VCaP (cell line): ENCODE measurements around the gene GALC.

Source experiments
- H3K27ac ChIP-seq: fragments of 450-650 bp; 2 replicates; pipeline ENCODE4 v1.5.1; 2017
- TF ChIP-seq, protein P1 (sequence below): fragments of 450-650 bp; conservative IDR thresholded peaks from 2 replicates; pipeline ENCODE4 v1.5.1; 2017; ENCODE audit warnings: mild to moderate bottlenecking, moderate library complexity

Gene GALC

DNA sequence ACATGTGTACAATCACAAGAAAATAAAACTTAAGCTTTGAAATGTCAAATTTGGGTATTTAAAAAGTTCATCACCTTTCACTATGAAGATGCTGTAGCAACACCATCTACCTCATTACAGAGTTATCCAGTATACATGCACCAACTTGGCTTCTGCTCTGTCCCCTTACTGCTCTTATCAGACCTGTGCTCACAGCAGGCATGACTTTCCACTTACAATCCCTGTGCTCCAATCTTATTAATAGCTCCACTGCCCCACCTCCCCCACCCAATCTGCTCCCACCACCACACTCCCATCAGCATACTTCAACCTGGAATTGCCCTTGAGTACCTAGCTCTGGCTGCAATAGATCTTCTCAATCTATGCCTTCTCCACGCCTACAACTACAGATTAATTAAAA is 13.3 kb downstream of the GALC start:
- TF ChIP-seq, protein P1, sequence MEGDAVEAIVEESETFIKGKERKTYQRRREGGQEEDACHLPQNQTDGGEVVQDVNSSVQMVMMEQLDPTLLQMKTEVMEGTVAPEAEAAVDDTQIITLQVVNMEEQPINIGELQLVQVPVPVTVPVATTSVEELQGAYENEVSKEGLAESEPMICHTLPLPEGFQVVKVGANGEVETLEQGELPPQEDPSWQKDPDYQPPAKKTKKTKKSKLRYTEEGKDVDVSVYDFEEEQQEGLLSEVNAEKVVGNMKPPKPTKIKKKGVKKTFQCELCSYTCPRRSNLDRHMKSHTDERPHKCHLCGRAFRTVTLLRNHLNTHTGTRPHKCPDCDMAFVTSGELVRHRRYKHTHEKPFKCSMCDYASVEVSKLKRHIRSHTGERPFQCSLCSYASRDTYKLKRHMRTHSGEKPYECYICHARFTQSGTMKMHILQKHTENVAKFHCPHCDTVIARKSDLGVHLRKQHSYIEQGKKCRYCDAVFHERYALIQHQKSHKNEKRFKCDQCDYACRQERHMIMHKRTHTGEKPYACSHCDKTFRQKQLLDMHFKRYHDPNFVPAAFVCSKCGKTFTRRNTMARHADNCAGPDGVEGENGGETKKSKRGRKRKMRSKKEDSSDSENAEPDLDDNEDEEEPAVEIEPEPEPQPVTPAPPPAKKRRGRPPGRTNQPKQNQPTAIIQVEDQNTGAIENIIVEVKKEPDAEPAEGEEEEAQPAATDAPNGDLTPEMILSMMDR: no peak
- H3K27ac ChIP-seq: no peak overlapping the region

DNA sequence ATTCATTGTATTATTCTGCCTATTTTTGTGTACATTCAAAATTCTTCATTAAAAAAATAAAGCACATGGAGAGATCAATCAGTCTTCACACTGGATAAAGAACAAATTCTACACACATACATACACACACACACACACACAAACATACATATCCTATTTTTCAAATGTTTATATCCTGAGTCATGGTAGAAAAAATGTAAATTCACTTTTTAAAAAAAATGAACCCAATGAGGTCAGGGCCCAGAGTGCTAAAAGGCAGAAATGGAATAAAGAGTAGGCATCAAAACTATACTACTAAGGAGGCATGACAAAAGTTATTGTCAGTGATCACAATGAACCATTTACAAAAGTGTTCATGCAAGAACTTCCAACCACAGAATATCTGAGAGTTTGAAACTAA is 17.3 kb downstream of the GALC start:
- TF ChIP-seq, protein P1: no peak
- no peak overlapping the region for H3K27ac ChIP-seq

DNA sequence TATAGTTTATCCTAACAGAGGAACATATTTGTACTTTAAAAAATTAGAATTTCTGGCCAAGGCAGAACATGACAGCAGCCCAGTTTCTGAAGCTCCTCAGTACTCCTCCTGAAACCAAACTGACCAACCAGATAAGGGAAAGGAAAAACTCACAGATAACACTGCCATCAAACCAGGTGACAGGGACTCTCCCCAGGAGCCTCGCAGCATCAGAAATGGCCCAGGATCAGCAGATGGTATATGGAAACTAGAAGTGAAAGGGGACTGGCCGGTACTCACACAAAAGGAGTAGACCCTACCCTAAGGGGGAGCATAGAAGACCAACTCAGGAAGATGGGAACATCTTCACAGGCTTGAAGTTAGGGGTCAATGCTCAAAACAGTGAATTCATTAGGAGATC is 22.0 kb downstream of the GALC start:
- H3K27ac ChIP-seq: no peak overlapping the region

DNA sequence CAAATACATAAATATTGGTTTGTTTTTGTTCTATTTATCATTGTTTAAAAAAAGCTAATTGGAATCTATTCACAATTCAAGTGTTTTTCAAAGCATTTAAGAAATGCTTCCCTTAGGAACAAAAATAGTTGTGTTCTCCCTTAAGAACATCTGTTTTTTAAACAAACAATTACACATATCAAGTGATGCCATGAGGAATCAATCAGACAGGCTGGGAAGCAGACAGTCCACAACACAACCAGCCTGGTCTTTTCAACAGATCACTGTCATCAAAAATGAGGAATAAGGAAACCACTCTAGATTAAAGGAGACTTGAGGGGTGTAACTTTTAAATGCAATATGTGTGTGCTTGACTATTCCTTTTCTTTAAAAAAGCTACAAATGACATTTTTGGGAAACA is 25.5 kb downstream of the GALC start:
- TF ChIP-seq, protein P1: no peak
- no peak overlapping the region for H3K27ac ChIP-seq

More for the DNA sequence above, 22.0 kb downstream of the GALC start:
- TF ChIP-seq, protein P1: no peak

DNA sequence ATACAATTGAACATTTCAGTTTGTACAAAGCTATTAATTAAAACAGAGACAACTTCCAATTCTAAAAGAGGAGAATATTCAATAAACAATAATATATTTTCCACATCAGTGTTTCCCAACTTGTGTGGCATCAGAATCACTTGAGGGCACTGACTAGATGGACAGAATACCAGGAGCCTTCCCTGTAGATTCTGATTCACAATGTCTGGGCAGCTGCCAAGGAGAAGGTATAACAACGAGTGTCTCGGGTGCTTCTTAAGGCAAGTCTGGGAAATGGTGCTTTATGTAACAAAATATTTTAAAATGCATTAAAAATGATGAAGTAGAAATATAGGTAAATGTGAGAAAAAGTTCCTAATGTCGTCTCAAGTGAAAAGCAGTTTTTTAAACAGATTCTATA is 26.2 kb downstream of the GALC start:
- TF ChIP-seq, protein P1: no peak

DNA sequence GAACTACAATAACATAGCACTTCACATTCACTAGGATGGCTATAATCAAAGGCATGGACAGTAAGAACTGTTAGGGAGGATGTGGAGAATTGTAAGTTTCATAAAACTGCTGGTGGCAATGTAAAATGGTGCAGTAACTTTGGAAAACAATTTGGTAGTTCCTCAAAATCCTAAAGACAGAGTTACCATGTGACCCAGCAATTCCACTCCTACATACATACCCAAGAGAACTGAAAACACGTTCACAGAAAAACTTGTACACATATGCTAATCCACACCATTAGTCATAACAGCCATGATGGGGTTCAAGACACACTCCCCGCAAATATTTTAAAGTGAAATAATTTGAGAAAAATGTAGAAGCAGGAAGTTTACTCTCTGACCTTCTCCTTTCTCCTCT is 31.7 kb downstream of the GALC start:
- no peak overlapping the region for H3K27ac ChIP-seq
- TF ChIP-seq, protein P1: no peak

More for the DNA sequence above, 26.2 kb downstream of the GALC start:
- no peak overlapping the region for H3K27ac ChIP-seq

DNA sequence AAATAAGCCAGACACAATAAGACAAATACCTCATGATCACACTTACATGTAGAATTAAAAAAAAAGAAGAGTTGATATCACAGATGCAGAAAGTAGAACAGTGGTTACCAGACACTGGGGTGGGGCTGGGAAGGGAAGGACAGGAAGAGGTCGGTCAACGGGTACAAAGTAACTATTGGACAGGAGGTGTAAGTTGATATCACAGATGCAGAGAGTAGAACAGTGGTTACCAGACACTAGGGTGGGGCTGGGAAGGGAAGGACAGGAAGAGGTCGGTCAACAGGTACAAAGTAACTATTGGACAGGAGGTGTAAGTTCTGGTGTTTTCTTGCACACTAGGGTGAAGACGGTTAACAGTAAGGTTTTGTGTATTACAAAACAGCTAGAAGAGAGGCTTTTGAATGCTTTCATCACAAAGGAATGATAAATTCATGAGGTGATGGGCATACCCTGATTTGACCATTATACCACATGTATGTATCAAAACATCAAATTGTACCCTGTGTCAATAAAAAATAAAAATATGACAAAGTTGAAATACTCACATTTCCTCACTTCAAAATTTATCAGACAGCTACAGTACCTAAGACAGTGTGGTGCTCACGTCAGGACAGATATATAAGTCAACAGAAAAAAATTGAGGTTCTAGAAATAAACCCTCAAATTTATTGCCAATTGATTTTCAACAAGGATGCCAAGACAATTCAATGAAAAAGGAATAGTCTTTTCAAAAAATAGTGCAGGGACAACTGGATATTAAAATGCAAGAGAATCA is 32.8 kb downstream of the GALC start:
- no peak overlapping the region for H3K27ac ChIP-seq
- TF ChIP-seq, protein P1: no peak
